ENCODE results near the gene TBC1D5.

The TBC1D5 gene

DNA sequence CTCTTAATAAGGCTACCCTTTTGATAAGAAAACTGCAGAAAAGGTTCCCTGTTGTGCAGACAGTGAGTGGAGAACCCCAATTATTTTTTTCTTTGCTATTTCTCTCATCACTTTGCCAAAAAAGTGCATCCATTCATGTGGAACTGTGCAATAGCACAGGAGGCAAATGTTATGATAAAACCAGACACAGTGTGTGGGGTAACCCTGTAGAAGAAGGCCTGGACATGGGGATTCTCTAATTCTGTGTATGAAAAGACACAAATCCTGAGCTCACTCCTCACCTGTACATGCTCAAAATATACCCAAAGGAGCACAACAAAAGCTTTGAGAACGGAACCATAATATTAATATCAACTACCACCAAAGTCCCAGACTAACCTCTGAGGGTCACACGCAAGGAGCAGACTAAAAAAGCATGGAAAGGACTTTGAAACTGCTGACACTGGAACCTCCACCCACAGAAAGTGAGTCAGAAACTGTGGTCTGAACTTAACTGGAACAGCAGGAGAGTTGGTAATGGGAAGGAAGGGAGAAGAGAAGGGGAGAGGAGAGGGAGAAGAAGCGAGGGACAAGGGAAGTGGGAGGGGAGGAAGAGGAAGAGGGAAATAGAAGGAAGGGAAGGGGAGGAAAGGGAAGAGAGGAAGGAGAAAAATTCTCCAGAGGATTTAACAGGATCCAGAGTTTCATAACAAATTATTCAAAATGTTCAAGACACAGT, 299.9 kb downstream of the TBC1D5 start:
- in situ Hi-C loops (cut with HindIII; ENCODE audit: low sequenced_read_pairs): no loop called here
- TF ChIP-seq, protein P1, sequence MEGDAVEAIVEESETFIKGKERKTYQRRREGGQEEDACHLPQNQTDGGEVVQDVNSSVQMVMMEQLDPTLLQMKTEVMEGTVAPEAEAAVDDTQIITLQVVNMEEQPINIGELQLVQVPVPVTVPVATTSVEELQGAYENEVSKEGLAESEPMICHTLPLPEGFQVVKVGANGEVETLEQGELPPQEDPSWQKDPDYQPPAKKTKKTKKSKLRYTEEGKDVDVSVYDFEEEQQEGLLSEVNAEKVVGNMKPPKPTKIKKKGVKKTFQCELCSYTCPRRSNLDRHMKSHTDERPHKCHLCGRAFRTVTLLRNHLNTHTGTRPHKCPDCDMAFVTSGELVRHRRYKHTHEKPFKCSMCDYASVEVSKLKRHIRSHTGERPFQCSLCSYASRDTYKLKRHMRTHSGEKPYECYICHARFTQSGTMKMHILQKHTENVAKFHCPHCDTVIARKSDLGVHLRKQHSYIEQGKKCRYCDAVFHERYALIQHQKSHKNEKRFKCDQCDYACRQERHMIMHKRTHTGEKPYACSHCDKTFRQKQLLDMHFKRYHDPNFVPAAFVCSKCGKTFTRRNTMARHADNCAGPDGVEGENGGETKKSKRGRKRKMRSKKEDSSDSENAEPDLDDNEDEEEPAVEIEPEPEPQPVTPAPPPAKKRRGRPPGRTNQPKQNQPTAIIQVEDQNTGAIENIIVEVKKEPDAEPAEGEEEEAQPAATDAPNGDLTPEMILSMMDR (IDR thresholded peaks at IDR 0.05; ENCODE audit: low read depth, low read length): no peak
- no peak overlapping the region for H3K4me3 ChIP-seq (ENCODE audit: low read depth, low read length)
- DNase-seq (ENCODE audit: low read depth, low spot score): peak; percentile 24

DNA sequence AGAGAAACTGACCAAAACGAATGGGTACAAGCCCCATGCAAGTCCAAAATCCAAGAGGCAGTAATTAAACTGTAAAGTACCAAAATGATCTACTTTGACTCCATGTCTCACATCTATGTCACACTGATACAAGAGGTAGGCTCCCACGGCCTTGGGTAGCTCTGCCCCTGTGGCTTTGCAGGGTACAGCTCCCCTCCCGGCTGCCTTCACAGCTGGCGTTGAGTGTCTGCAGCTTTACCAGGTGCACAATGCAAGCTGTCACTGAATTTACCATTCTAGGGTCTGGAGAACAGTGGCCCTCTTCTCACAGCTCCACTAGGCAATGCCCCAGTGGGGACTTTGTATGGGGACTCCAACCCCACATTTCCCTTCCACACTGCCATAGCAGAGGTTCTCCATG, 308.6 kb downstream of the TBC1D5 start:
- H3K4me3 ChIP-seq (ENCODE audit: low read depth, low read length): no peak overlapping the region
- DNase-seq (ENCODE audit: low read depth, low spot score): no peak
- in situ Hi-C loops (cut with HindIII; ENCODE audit: low sequenced_read_pairs): no loop called here
- TF ChIP-seq, protein P1 (IDR thresholded peaks at IDR 0.05; ENCODE audit: low read depth, low read length): no peak

DNA sequence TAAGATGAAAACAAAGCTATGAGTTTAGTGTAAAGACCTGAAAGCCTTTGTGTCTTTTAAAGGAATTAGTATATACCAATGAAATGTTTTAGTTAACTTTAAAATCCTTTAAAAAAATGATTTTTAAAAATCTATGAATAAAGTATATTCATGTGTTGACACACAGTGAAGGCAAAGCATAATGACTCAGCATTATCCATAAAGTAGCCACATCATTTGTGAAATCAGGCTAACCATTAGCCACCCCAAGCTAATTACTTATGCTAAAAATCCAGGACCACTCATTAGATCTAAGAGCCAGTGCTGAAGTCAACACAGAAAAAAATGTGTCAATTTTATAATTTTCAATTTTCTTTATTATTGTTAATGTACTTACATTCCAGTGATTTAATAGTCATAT, 310.2 kb downstream of the TBC1D5 start:
- DNase-seq (ENCODE audit: low read depth, low spot score): no peak
- TF ChIP-seq, protein P1 (IDR thresholded peaks at IDR 0.05; ENCODE audit: low read depth, low read length): no peak
- in situ Hi-C loops (cut with HindIII; ENCODE audit: low sequenced_read_pairs): no loop called here
- H3K4me3 ChIP-seq (ENCODE audit: low read depth, low read length): no peak overlapping the region

DNA sequence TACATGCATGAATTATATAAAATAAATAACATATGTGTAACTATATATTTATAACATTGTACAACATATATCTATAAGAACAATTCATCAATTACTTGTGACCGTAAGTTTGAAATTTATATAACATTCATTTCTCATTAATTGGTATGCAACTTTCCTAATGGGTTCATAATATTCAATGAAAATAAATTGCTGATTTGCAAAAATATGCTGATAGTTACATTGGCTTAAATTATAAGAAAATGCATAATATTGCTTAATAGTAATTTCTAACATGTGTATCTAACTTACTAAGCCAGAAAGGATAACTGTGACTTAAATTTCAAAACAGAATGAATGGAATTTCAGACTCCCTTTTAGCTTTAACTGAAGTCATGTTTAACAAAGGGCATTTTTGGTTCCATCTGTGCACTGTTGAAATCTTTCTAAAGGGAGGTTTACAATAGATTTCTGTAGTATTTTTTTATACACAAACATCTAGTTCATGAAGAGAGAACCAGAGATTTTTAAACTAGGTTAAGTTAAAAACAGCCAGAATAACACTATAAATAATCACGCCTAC, 310.9 kb downstream of the TBC1D5 start:
- in situ Hi-C loops (cut with HindIII; ENCODE audit: low sequenced_read_pairs): no loop called here
- H3K4me3 ChIP-seq (ENCODE audit: low read depth, low read length): no peak overlapping the region
- TF ChIP-seq, protein P1 (IDR thresholded peaks at IDR 0.05; ENCODE audit: low read depth, low read length): no peak
- no peak for DNase-seq (ENCODE audit: low read depth, low spot score)

DNA sequence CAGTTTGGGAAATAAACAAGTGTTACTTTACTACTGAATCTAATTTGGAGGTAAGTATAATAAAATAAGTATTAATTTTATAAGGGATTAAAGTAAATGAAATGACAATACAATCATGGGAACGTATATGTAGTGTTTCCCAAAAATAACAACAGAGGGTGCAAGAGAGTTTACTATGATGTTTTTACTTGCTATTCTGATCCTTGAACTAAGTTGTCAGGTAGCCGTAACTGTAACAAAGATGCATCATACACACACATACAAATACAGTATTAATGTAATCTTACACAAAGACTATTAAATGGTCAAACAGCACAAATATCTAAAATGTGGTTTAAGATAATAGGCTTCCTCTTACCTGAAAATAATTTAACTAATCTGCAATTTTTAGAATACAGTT, 311.4 kb downstream of the TBC1D5 start:
- peak; percentile 51 for DNase-seq (ENCODE audit: low read depth, low spot score)

DNA sequence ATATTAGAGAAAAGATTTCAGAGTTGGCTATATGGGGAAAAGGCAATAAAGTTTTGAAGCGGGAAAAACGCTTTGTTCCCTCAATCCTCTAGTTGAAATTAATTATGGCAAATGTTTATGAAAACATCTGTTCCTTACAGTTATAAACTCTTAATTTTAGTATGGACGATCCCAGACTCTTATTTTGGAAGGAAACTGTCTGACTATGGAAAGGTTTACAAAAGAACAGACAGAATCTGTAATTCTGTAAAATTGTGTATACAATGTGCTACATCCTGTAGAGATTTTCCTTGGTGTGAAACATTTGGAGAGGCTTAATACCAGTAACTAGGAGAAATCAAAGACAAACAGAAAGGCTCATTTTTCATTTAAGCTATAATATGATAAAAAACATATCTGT, 311.8 kb downstream of the TBC1D5 start:
- TF ChIP-seq, protein P1 (IDR thresholded peaks at IDR 0.05; ENCODE audit: low read depth, low read length): no peak
- no peak for DNase-seq (ENCODE audit: low read depth, low spot score)
- in situ Hi-C loops (cut with HindIII; ENCODE audit: low sequenced_read_pairs): no loop called here
- H3K4me3 ChIP-seq (ENCODE audit: low read depth, low read length): no peak overlapping the region

More for the DNA sequence above, 311.4 kb downstream of the TBC1D5 start:
- H3K4me3 ChIP-seq (ENCODE audit: low read depth, low read length): no peak overlapping the region
- in situ Hi-C loops (cut with HindIII; ENCODE audit: low sequenced_read_pairs): no loop called here
- TF ChIP-seq, protein P1 (IDR thresholded peaks at IDR 0.05; ENCODE audit: low read depth, low read length): peak; percentile 29
